Measurements from ENCODE around the gene CUX1. TPM values are rescaled to one million over a fixed set of nuclear protein-coding genes. Genes with fewer than 3 reads are reported as not detected.

CUX1 gene
- total RNA-seq, 2 donors from 2014 or later: 42.0 to 47.5 TPM

GRCh38 chr7:102069931-102070629 is 252.7 kb downstream of the CUX1 start:
- DNase-seq: no peak
- H3K4me1 ChIP-seq: no peaks in the 10 kb centered on the region
- intact Hi-C loops (cut with DNase I): no loop called here
- H3K9me3 ChIP-seq: peaks cover 0 to 5% (median 0%) of the 10 kb centered on the region in 3 donors
- H3K4me3 ChIP-seq: no peak overlapping the region
- H3K27me3 ChIP-seq: no peaks in the 10 kb centered on the region
- 87 to 90% methylated on average over 7 of the region's 7 CpGs for WGBS, 2 donors
- no peak overlapping the region for H3K27ac ChIP-seq
- no peaks in the 10 kb centered on the region for H3K36me3 ChIP-seq (replicated peaks in 1 of 2; ENCODE audit: insufficient read depth in 1 of 2, low read depth in 2 of 2)
- TF ChIP-seq POLR2A (IDR thresholded peaks at IDR 0.05): no peak
- no peak for TF ChIP-seq CTCF (IDR thresholded peaks at IDR 0.05)
- ATAC-seq: no peak

GRCh38 chr7:102072003-102072402 is 254.6 kb downstream of the CUX1 start:
- DNase-seq (no peak), ATAC-seq (no peak)
- no peaks in the 10 kb centered on the region for H3K4me1 ChIP-seq
- no peak overlapping the region for H3K4me3 ChIP-seq
- no peaks in the 10 kb centered on the region for H3K36me3 ChIP-seq (replicated peaks in 1 of 2; ENCODE audit: insufficient read depth in 1 of 2, low read depth in 2 of 2)
- 94% methylated on average over 5 of the region's 5 CpGs for WGBS, 2 donors
- intact Hi-C loops (cut with DNase I): no loop called here
- TF ChIP-seq POLR2A (IDR thresholded peaks at IDR 0.05) (no peak), CTCF (IDR thresholded peaks at IDR 0.05) (no peak)
- H3K9me3 ChIP-seq: peaks cover 0 to 5% (median 0%) of the 10 kb centered on the region in 3 donors
- H3K27ac ChIP-seq: no peak overlapping the region
- H3K27me3 ChIP-seq: no peaks in the 10 kb centered on the region

DNA sequence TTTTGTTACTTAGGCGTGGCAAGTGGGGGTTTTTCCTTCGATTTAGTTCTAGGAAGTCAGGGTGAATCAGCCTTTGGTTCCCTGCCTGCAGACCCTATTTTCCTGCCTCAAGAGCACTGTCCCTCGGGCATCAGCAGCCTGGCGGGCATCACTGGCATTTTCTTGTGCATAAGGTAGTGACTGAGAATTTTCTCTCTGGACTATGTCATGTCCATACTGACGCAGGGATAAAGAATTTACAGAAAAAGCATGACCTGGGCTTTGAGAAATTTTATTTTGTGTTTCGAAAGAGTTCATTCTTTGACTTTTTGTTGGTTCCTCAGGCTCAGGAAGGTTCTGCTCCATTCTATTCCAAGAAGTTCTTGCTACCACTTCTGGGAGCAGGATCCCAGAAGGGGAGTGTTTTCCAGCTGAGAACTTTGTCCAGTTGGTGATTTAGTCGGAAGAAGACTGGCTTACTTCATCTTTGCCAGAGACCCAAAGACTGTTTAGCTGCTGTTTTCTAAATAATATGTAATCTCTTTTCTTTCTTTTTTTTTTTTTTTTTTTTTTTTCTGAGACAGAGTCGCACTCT is 255.3 kb downstream of the CUX1 start:
- Histone ChIP-seq H3K36me3 (replicated peaks in 1 of 2; ENCODE audit: insufficient read depth in 1 of 2, low read depth in 2 of 2) (no peaks in the 10 kb centered on the region), H3K4me3 (no peak overlapping the region), H3K27ac (no peak overlapping the region), H3K9me3 (peaks cover 0 to 5% (median 0%) of the 10 kb centered on the region in 3 donors), H3K4me1 (no peaks in the 10 kb centered on the region), H3K27me3 (no peaks in the 10 kb centered on the region)
- ATAC-seq: no peak
- no peak for TF ChIP-seq POLR2A (IDR thresholded peaks at IDR 0.05)
- 88 to 95% methylated on average over 8 of the region's 8 CpGs for WGBS, 2 donors
- no peak for DNase-seq
- intact Hi-C loops (cut with DNase I): no loop called here

DNA sequence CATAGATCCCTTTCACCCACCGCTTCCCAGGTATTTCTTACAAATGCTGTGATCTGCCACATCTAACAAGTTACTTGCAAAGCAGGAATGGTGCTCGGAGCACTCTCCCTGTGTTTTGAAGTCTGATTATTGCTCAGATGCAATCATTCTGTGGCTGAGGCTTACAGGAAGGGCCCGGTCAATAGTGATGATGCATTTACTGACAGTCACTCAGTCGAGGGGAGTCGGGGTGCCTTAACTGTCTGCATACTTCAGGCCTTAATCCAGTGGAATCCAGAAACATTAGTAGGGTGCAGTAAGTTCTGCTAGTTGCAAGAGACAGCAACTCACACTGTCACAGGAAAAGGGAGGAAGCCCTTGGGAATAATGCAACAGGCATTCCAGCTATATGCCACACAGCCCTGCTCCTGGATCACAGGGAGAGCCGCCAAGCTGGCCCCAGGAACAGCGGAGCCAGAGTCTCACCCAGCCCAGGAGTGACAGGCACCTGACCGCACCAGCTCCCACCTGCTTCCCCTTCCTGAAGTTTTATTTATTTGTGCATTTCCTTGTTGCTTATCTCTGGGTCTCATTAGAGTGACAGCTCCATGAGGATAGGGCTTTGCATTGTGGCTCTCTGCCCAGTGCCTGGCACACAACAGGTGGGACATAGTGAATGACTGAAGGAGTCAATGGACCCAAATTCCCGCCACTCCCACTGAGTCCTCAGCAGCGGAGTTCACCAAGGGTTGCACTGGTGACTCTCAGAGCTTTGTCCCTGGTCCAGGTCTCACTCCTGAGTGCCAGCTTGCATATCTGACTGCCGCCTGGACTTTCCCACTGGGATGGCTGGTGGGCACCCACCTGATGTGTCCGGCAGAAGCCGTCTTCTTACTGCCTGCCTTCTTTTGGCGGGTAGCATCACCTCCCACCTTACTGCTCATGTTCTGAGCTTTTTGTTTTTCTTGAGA is 256.8 kb downstream of the CUX1 start:
- no peaks in the 10 kb centered on the region for H3K27me3 ChIP-seq
- H3K4me3 ChIP-seq: no peak overlapping the region
- no peaks in the 10 kb centered on the region for H3K36me3 ChIP-seq (replicated peaks in 1 of 2; ENCODE audit: insufficient read depth in 1 of 2, low read depth in 2 of 2)
- H3K27ac ChIP-seq: no peak overlapping the region
- H3K9me3 ChIP-seq: peaks cover 0 to 5% (median 0%) of the 10 kb centered on the region in 3 donors
- intact Hi-C loops (cut with DNase I): no loop called here
- TF ChIP-seq CTCF (IDR thresholded peaks at IDR 0.05): no peak
- no peak for TF ChIP-seq POLR2A (IDR thresholded peaks at IDR 0.05)
- ATAC-seq: no peak
- no peaks in the 10 kb centered on the region for H3K4me1 ChIP-seq
- WGBS, 2 donors: 90 to 93% methylated on average over 14 of the region's 14 CpGs
- DNase-seq: peak in 2 of 4 donors; percentile 9 to 49

DNA sequence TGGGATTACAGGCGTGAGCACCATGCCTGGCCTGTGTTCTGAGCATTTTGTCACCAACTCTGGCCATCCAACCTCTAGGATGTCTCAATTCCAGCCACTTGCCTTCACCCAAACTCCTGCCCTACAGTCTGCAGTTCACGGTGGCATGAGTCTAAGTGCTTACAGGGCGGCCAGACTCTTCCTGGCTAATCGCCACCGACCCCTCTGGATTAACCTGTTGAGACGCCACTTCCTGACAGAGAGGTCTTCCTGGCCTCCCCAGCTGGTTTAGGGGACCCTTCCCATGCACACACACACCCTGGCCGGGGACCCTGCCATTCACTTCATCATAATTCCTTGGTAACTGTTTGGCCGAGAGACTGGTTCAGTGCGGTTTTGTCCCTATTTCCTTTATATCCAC is 257.7 kb downstream of the CUX1 start:
- Histone ChIP-seq H3K27ac (no peak overlapping the region), H3K36me3 (replicated peaks in 1 of 2; ENCODE audit: insufficient read depth in 1 of 2, low read depth in 2 of 2) (no peaks in the 10 kb centered on the region), H3K9me3 (peaks cover 0 to 5% (median 0%) of the 10 kb centered on the region in 3 donors), H3K4me1 (no peaks in the 10 kb centered on the region), H3K27me3 (no peaks in the 10 kb centered on the region), H3K4me3 (no peak overlapping the region)
- TF ChIP-seq POLR2A (IDR thresholded peaks at IDR 0.05): no peak
- no peak for TF ChIP-seq CTCF (IDR thresholded peaks at IDR 0.05)
- no peak for DNase-seq
- intact Hi-C loops (cut with DNase I): no loop called here
- 97 to 100% methylated on average over 9 of the region's 9 CpGs for WGBS, 2 donors
- ATAC-seq: no peak

Data from body of pancreas (tissue), 4 donors.